Endothelial cell of umbilical vein (primary cell): ENCODE measurements around the gene SEMA4B. TPM values are rescaled to one million over a fixed set of nuclear protein-coding genes. Genes with fewer than 3 reads are reported as not detected.

Experiments
- BruUV-seq: library from RNA; stranded (reverse); fragments of 400-500 nt; replicated peaks from 2 replicates; lab custom pipeline; 2021; lab: Mats Ljungman, UMichigan
- CTCF ChIA-PET: fragments of 300-600, 350-600 bp; sonication (Branson Sonifier 250); formaldehyde crosslinking; loops from one replicate; lab custom pipeline; 2021; ENCODE audit warnings: antibody characterized with exemption, inconsistent platforms; lab: Charles Lee
- POLR2A ChIA-PET: fragments of 300-600, 350-600 bp; sonication (Branson Sonifier 250); formaldehyde crosslinking; loops from one replicate; lab custom pipeline; 2021; ENCODE audit warnings: antibody characterized with exemption, inconsistent platforms; lab: Charles Lee
- DNase-seq: peaks from one replicate; pipeline ENCODE4 v3.0.0-alpha.2; 2011; ENCODE audit warnings: low read depth, low spot score
- FAIRE-seq: peaks from 2 replicates; lab custom pipeline; 2011; peaks lifted over from hg19 to GRCh38; lab: Jason Lieb, UNC
- H2AFZ ChIP-seq: 2 replicates; pipeline ENCODE4 v1.6.0; 2012; ENCODE audit warnings: low read depth, low read length, control low read depth, inconsistent platforms
- H3K27ac ChIP-seq: 2 replicates; pipeline ENCODE4 v1.5.1; 2011; ENCODE audit warnings: low read depth, mild to moderate bottlenecking, control low read depth, low read length, moderate library complexity; ENCODE audit not compliant: insufficient read depth
- H3K27me3 ChIP-seq, 2 experiments: 2 replicates each; pipeline versions ENCODE4 v1.6.0 to v1.6.1; 2011; ENCODE audit warnings: low read length in 2 of 2, mixed read lengths in 1 of 2; ENCODE audit not compliant: control insufficient read depth in 2 of 2, insufficient read depth in 2 of 2
- H3K36me3 ChIP-seq, 2 experiments: 2 replicates in 1 of 2; 3 replicates in 1 of 2; pipeline ENCODE4 v1.5.1; 2011; ENCODE audit warnings: low read length in 2 of 2, mild to moderate bottlenecking in 1 of 2, moderate library complexity in 1 of 2; ENCODE audit not compliant: control insufficient read depth in 2 of 2, insufficient read depth in 2 of 2; ENCODE audit errors: extremely low read depth in 1 of 2
- H3K4me1 ChIP-seq: 3 replicates; pipeline ENCODE4 v1.5.1; 2011; ENCODE audit warnings: mild to moderate bottlenecking, low read length; ENCODE audit not compliant: control insufficient read depth, insufficient read depth; ENCODE audit errors: extremely low read depth
- H3K4me2 ChIP-seq: 2 replicates; pipeline ENCODE4 v1.6.1; 2011; ENCODE audit warnings: low read length, control low read depth, mixed read lengths; ENCODE audit not compliant: insufficient read depth
- H3K4me3 ChIP-seq, 3 experiments: fragments of 200-600 bp in 1 of 3; sonication (generic), shearing (Covaris generic) in 1 of 3; replicated peaks in 1 of 3; 2 replicates each; pipeline ENCODE4 v1.5.1; 2011 to 2016; ENCODE audit warnings: control low read depth in 3 of 3, low read length in 3 of 3, mild to moderate bottlenecking in 2 of 3, inconsistent platforms in 1 of 3, low read depth in 1 of 3, moderate library complexity in 1 of 3; ENCODE audit not compliant: insufficient read depth in 1 of 3
- H3K79me2 ChIP-seq: 2 replicates; pipeline ENCODE4 v1.6.0; 2012; ENCODE audit warnings: low read length, inconsistent platforms; ENCODE audit not compliant: control insufficient read depth, insufficient read depth
- H3K9ac ChIP-seq: replicated peaks from 2 replicates; pipeline ENCODE3; 2011; ENCODE audit warnings: low read length, control low read depth; ENCODE audit not compliant: insufficient read depth; ENCODE audit errors: extremely low read depth
- H3K9me1 ChIP-seq: replicated peaks from 3 replicates; pipeline ENCODE4 v1.6.0; 2011; ENCODE audit warnings: mild to moderate bottlenecking, low read length; ENCODE audit not compliant: control insufficient read depth, insufficient read depth; ENCODE audit errors: extremely low read depth
- H3K9me3 ChIP-seq: replicated peaks from 2 replicates; pipeline ENCODE4 v1.5.1; 2012; ENCODE audit warnings: low read length, inconsistent platforms; ENCODE audit not compliant: control insufficient read depth, insufficient read depth
- H4K20me1 ChIP-seq: replicated peaks from 2 replicates; pipeline ENCODE3; 2011; ENCODE audit warnings: mild to moderate bottlenecking, low read length; ENCODE audit not compliant: control insufficient read depth, insufficient read depth; ENCODE audit errors: extremely low read depth
- EZH2 ChIP-seq: IDR thresholded peaks from 2 replicates; pipeline ENCODE4 v1.6.1; 2012; ENCODE audit warnings: borderline replicate concordance, low read depth, mild to moderate bottlenecking, moderate library complexity, low read length, inconsistent platforms; ENCODE audit not compliant: severe bottlenecking
- FOS ChIP-seq: IDR thresholded peaks from 2 replicates; pipeline ENCODE4 v1.6.1; 2011; ENCODE audit warnings: mild to moderate bottlenecking, low read length, moderate library complexity, borderline replicate concordance; ENCODE audit not compliant: insufficient read depth
- GATA2 ChIP-seq: IDR thresholded peaks from 2 replicates; pipeline ENCODE4 v1.7.0; 2011; ENCODE audit warnings: low read depth, mild to moderate bottlenecking, moderate library complexity, mixed read lengths, low read length; ENCODE audit not compliant: insufficient read length, insufficient read depth
- JUN ChIP-seq: IDR thresholded peaks from 2 replicates; pipeline ENCODE4 v1.6.1; 2011; ENCODE audit warnings: borderline replicate concordance, low read depth; ENCODE audit not compliant: insufficient read length, insufficient read depth
- MYC ChIP-seq: IDR thresholded peaks from one replicate; pipeline ENCODE4 v1.6.1; 2011; ENCODE audit warnings: mild to moderate bottlenecking, low read depth, low read length
- POLR2A ChIP-seq: IDR thresholded peaks from 2 replicates; pipeline ENCODE4 v1.6.1; 2012; ENCODE audit warnings: low read depth, mild to moderate bottlenecking, control low read depth, low read length
- POLR2AphosphoS5 ChIP-seq: IDR thresholded peaks from 2 replicates; pipeline ENCODE4 v1.6.1; 2012; ENCODE audit warnings: low read depth, mild to moderate bottlenecking, control low read depth, low read length, moderate library complexity; ENCODE audit not compliant: insufficient read depth
- dilution Hi-C: fragments of 300-500 bp; cut with MboI; formaldehyde crosslinking; loops from one replicate; pipeline ENCODE4 v1.15.0; 2019; ENCODE audit warnings: low sequenced_read_pairs; ENCODE audit not compliant: extremely low pct_ligation_motif_present
- intact Hi-C: fragments of 100-400 bp; cut with micrococcal nuclease; formaldehyde crosslinking; loops from one replicate; pipeline ENCODE4 v1.10.0; 2022
- polyA plus RNA-seq, 4 experiments: library from polyadenylated mRNA; depleted of rRNA in 3 of 4; stranded (reverse) in 3 of 4; unstranded in 1 of 4; fragments of >200 nt; gene quantifications; 2 replicates each; pipeline versions ENCODE4 v1.2.1 to v1.2.3, GENCODE V29; 2011 to 2012; ENCODE audit warnings: missing spikeins in 1 of 4
- total RNA-seq: library from RNA; stranded (reverse); gene quantifications from 2 replicates; pipeline ENCODE4 v1.2.3, GENCODE V29; 2021
- TF ChIP-seq, protein P1 (sequence below): IDR thresholded peaks from 2 replicates; pipeline ENCODE4 v1.6.1; 2011; ENCODE audit not compliant: insufficient read depth, insufficient read length
- TF ChIP-seq, protein P2 (sequence below), 2 donors: IDR thresholded peaks; 1 replicate in 1 of 2; 2 replicates in 1 of 2; pipeline ENCODE4 v1.5.1; 2011; ENCODE audit warnings: low read length in 2 of 2, mild to moderate bottlenecking in 2 of 2, moderate library complexity in 2 of 2, control low read depth in 1 of 2, inconsistent platforms in 1 of 2, low read depth in 1 of 2; ENCODE audit not compliant: insufficient read depth in 1 of 2; ENCODE audit errors: extremely low read depth in 1 of 2

Gene SEMA4B
- total and polyA plus RNA-seq, 2 donors (not counting 3 experiments of a cell fraction or from before 2014, with no cell fraction given): 6.1 to 7.1 TPM

DNA sequence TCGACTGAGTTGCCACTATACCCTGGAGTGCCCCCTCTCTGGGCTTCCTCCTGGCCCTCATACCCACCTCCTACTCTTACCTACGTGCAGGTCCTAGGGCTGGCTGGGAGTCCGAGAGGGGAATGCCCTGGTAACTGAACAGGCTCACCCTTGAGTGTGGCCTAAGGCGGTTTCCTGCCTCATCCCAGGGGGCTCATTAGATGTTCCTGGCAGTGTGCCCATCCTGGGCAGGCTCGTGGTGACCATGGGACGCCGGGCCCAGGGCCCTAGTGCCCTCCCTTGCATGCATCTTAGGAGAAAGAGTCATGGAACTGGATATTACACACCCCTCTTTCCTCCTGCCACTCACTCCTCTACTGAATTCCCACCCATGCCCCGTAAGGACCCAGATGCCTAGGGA lies 2.8 kb downstream of the SEMA4B start:
- DNase-seq: no peak
- Histone ChIP-seq H2AFZ (no peak overlapping the region), H3K9me3 (no peaks in the 10 kb centered on the region), H3K79me2 (no peaks in the 10 kb centered on the region), H4K20me1 (no peaks in the 10 kb centered on the region), H3K9ac (no peak overlapping the region), H3K4me2 (no peak overlapping the region), H3K9me1 (no peaks in the 10 kb centered on the region), H3K4me3 (no peak overlapping the region), H3K4me1 (peaks cover 6% of the 10 kb centered on the region), H3K27me3 (no peaks in the 10 kb centered on the region), H3K36me3 (no peaks in the 10 kb centered on the region), H3K27ac (no peak overlapping the region)
- POLR2A ChIA-PET: no interaction called here
- intact Hi-C loops: no loop called here
- no peak for FAIRE-seq
- dilution Hi-C loops: no loop called here
- CTCF ChIA-PET: interaction anchor here (0.6 to 7.5 kb wide), 2 partner anchors 12 to 16 kb away, joined by 3 to 34 read pairs; no protein-coding TSS in a partner anchor
- no TSS peak for BruUV-seq
- TF ChIP-seq, protein P1, sequence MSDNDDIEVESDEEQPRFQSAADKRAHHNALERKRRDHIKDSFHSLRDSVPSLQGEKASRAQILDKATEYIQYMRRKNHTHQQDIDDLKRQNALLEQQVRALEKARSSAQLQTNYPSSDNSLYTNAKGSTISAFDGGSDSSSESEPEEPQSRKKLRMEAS: no peak
- TF ChIP-seq MYC (no peak), FOS (no peak), POLR2AphosphoS5 (no peak), EZH2 (no peak), JUN (no peak), GATA2 (no peak), POLR2A (no peak)
- TF ChIP-seq, protein P2, sequence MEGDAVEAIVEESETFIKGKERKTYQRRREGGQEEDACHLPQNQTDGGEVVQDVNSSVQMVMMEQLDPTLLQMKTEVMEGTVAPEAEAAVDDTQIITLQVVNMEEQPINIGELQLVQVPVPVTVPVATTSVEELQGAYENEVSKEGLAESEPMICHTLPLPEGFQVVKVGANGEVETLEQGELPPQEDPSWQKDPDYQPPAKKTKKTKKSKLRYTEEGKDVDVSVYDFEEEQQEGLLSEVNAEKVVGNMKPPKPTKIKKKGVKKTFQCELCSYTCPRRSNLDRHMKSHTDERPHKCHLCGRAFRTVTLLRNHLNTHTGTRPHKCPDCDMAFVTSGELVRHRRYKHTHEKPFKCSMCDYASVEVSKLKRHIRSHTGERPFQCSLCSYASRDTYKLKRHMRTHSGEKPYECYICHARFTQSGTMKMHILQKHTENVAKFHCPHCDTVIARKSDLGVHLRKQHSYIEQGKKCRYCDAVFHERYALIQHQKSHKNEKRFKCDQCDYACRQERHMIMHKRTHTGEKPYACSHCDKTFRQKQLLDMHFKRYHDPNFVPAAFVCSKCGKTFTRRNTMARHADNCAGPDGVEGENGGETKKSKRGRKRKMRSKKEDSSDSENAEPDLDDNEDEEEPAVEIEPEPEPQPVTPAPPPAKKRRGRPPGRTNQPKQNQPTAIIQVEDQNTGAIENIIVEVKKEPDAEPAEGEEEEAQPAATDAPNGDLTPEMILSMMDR (IDR thresholded peaks at IDR 0.05; ENCODE audit: extremely low read depth in 1 of 2, insufficient read depth in 1 of 2, low read depth in 1 of 2, low read length in 2 of 2): no peak
